CD8-positive, alpha-beta memory T cell (primary cell): ENCODE results near the gene CYGB. TPM values are rescaled to one million over a fixed set of nuclear protein-coding genes. Genes with fewer than 3 reads are reported as not detected.
A peak's percentile ranks its signal among the peaks of the same experiment; 100 is the strongest.

ENCODE experiments used
- CTCF ChIA-PET: fragments of 350-600 bp; sonication (Branson Sonifier 250); formaldehyde crosslinking; loops from one replicate; lab custom pipeline; 2021; ENCODE audit warnings: antibody characterized with exemption; lab: Charles Lee
- POLR2A ChIA-PET: fragments of 350-600 bp; sonication (Branson Sonifier 250); formaldehyde crosslinking; loops from one replicate; lab custom pipeline; 2021; ENCODE audit warnings: antibody characterized with exemption; lab: Charles Lee
- DNase-seq, 5 donors: peaks; one replicate each; pipeline versions ENCODE4 v3.0.0 to v3.0.0-alpha.2; 2020 to 2022; ENCODE audit warnings: mixed read lengths in 1 of 5
- H3K27ac ChIP-seq: one replicate; pipeline ENCODE4 v1.7.0; 2013; ENCODE audit warnings: low read depth, mild to moderate bottlenecking, low read length, moderate library complexity
- H3K27me3 ChIP-seq: 2 replicates; pipeline ENCODE4 v1.7.0; 2013; ENCODE audit warnings: low read length, mild to moderate bottlenecking; ENCODE audit not compliant: insufficient read depth, poor library complexity, severe bottlenecking
- H3K36me3 ChIP-seq: 2 replicates; pipeline ENCODE4 v1.7.0; 2013; ENCODE audit warnings: mild to moderate bottlenecking, low read length, moderate library complexity; ENCODE audit not compliant: insufficient read depth
- H3K4me1 ChIP-seq: 2 replicates; pipeline ENCODE4 v1.7.0; 2013; ENCODE audit warnings: mild to moderate bottlenecking, low read length, moderate library complexity; ENCODE audit not compliant: insufficient read depth
- H3K4me3 ChIP-seq: 2 replicates; pipeline ENCODE4 v1.7.0; 2013; ENCODE audit warnings: mild to moderate bottlenecking, low read length
- H3K9me3 ChIP-seq: 2 replicates; pipeline ENCODE4 v1.7.0; 2013; ENCODE audit warnings: mild to moderate bottlenecking, low read length
- H3K27ac Mint-ChIP-seq, 8 donors: one replicate each; pipeline ENCODE4 v1.8.0; 2020 to 2021; ENCODE audit warnings: mixed read lengths in 8 of 8, mild to moderate bottlenecking in 6 of 8, inconsistent platforms in 3 of 8, moderate library complexity in 3 of 8
- H3K27me3 Mint-ChIP-seq, 2 donors: one replicate each; pipeline ENCODE4 v1.8.0; 2020 to 2021; ENCODE audit warnings: mixed read lengths in 2 of 2, mild to moderate bottlenecking in 1 of 2, moderate library complexity in 1 of 2
- H3K36me3 Mint-ChIP-seq, 3 donors: one replicate each; pipeline ENCODE4 v1.8.0; 2020 to 2021; ENCODE audit warnings: mixed read lengths in 3 of 3, inconsistent platforms in 1 of 3, mild to moderate bottlenecking in 1 of 3
- H3K4me1 Mint-ChIP-seq, 3 donors: one replicate each; pipeline ENCODE4 v1.8.0; 2020 to 2021; ENCODE audit warnings: mixed read lengths in 3 of 3, inconsistent platforms in 1 of 3, mild to moderate bottlenecking in 1 of 3
- H3K4me3 Mint-ChIP-seq, 7 donors: one replicate each; pipeline ENCODE4 v1.8.0; 2020 to 2021; ENCODE audit warnings: mixed read lengths in 7 of 7, mild to moderate bottlenecking in 6 of 7, moderate library complexity in 4 of 7, inconsistent platforms in 2 of 7
- H3K9me3 Mint-ChIP-seq, 5 donors: one replicate each; pipeline ENCODE4 v1.8.0; 2020 to 2022; ENCODE audit warnings: mixed read lengths in 5 of 5, mild to moderate bottlenecking in 3 of 5, moderate library complexity in 2 of 5, inconsistent platforms in 1 of 5
- polyA plus RNA-seq: library from polyadenylated mRNA; unstranded; fragments of 300-500 nt; fragmentation: Illumina TruSeq; gene quantifications from one replicate; pipeline ENCODE4 v1.2.3, GENCODE V29; 2021
- total RNA-seq, 2 experiments: library from RNA; stranded (reverse); gene quantifications; one replicate each; pipeline ENCODE4 v1.2.3, GENCODE V29; 2021

The CYGB gene
- total and polyA plus RNA-seq, 3 experiments from 2014 or later = 0.23 TPM; not detected in 2

- Mint-ChIP-seq H3K36me3 (peaks cover 0 to 3% (median 0%) of the 10 kb centered on the region in 3 donors), H3K27ac (no peak overlapping the region), H3K27me3 (peaks cover 5 to 8% of the 10 kb centered on the region in 2 donors), H3K9me3 (no peaks in the 10 kb centered on the region), H3K4me1 (peaks cover 0 to 2% (median 0%) of the 10 kb centered on the region in 3 donors), H3K4me3 (no peak overlapping the region)
- Histone ChIP-seq H3K4me1 (peaks cover 7% of the 10 kb centered on the region), H3K27me3 (no peaks in the 10 kb centered on the region), H3K4me3 (no peak overlapping the region), H3K9me3 (no peaks in the 10 kb centered on the region), H3K36me3 (no peaks in the 10 kb centered on the region), H3K27ac (no peak overlapping the region)
- POLR2A ChIA-PET = no interaction called here
- CTCF ChIA-PET = interaction anchor here (0.6 to 6.7 kb wide), 10 partner anchors 10 to 133 kb away, joined by 3 to 97 read pairs (median 10); no protein-coding TSS in a partner anchor
- no peak for DNase-seq
Observed at GRCh38 chr17:76547642-76548202, 10.2 kb upstream of the CYGB start.

- no peak overlapping the region for H3K4me3 Mint-ChIP-seq
- POLR2A ChIA-PET = interaction anchor here (0.9 to 1.0 kb wide), 2 partner anchors 11 to 180 kb away, joined by 4 to 5 read pairs; no protein-coding TSS in a partner anchor
- H3K4me3 ChIP-seq = no peak overlapping the region
- CTCF ChIA-PET = interaction anchor here (0.7 to 6.7 kb wide), 20 partner anchors 10 to 373 kb away, joined by 3 to 97 read pairs (median 3); partner anchors contain the start of gene AANAT
- H3K36me3 ChIP-seq = no peaks in the 10 kb centered on the region
- H3K27ac Mint-ChIP-seq = no peak overlapping the region
- H3K4me1 ChIP-seq = peaks cover 7% of the 10 kb centered on the region
- no peak overlapping the region for H3K27ac ChIP-seq
- no peaks in the 10 kb centered on the region for H3K9me3 ChIP-seq
- H3K27me3 ChIP-seq = no peaks in the 10 kb centered on the region
- H3K27me3 Mint-ChIP-seq = peaks cover 5 to 11% of the 10 kb centered on the region in 2 donors
- peak; percentile 28 to 76 (median 55) for DNase-seq
- H3K9me3 Mint-ChIP-seq = no peaks in the 10 kb centered on the region
- peaks cover 0 to 3% (median 0%) of the 10 kb centered on the region in 3 donors for H3K36me3 Mint-ChIP-seq
- peaks cover 0 to 2% (median 0%) of the 10 kb centered on the region in 3 donors for H3K4me1 Mint-ChIP-seq
Observed at GRCh38 chr17:76547183-76547641, 9.7 kb upstream of the CYGB start.

GRCh38 chr17:76546556-76547182 is 9.2 kb upstream of the CYGB start:
- DNase-seq = no peak
- H3K27me3 Mint-ChIP-seq = peaks cover 7 to 14% of the 10 kb centered on the region in 2 donors
- no peaks in the 10 kb centered on the region for H3K9me3 Mint-ChIP-seq
- Histone ChIP-seq H3K4me1 (peaks cover 7% of the 10 kb centered on the region), H3K27ac (no peak overlapping the region), H3K4me3 (no peak overlapping the region), H3K36me3 (no peaks in the 10 kb centered on the region), H3K9me3 (no peaks in the 10 kb centered on the region), H3K27me3 (no peaks in the 10 kb centered on the region)
- CTCF ChIA-PET = interaction anchor here (0.7 to 6.7 kb wide), 21 partner anchors 10 to 373 kb away, joined by 3 to 97 read pairs (median 3); partner anchors contain the start of gene AANAT
- peaks cover 0 to 2% (median 0%) of the 10 kb centered on the region in 3 donors for H3K4me1 Mint-ChIP-seq
- POLR2A ChIA-PET = interaction anchor here (0.9 to 1.1 kb wide), 4 partner anchors 10 to 181 kb away, joined by 3 to 7 read pairs (median 4); no protein-coding TSS in a partner anchor
- peaks cover 0 to 3% (median 0%) of the 10 kb centered on the region in 3 donors for H3K36me3 Mint-ChIP-seq
- H3K4me3 Mint-ChIP-seq = no peak overlapping the region
- peak overlapping the region in 3 of 8 donors; percentile 37 to 72 (median 66) for H3K27ac Mint-ChIP-seq

- H3K9me3 Mint-ChIP-seq = no peaks in the 10 kb centered on the region
- POLR2A ChIA-PET = interaction anchor here (0.5 to 1.1 kb wide), 6 partner anchors 11 to 690 kb away, joined by 3 to 7 read pairs (median 4); partner anchors contain the start of gene ST6GALNAC2
- no peak overlapping the region for H3K4me3 ChIP-seq
- H3K27me3 ChIP-seq = no peaks in the 10 kb centered on the region
- DNase-seq = no peak
- H3K36me3 Mint-ChIP-seq = peaks cover 0 to 3% (median 0%) of the 10 kb centered on the region in 3 donors
- CTCF ChIA-PET = interaction anchor here (0.7 to 6.7 kb wide), 20 partner anchors 11 to 372 kb away, joined by 3 to 97 read pairs (median 3); partner anchors contain the start of gene AANAT
- peaks cover 7% of the 10 kb centered on the region for H3K4me1 ChIP-seq
- no peaks in the 10 kb centered on the region for H3K9me3 ChIP-seq
- H3K36me3 ChIP-seq = no peaks in the 10 kb centered on the region
- H3K27ac Mint-ChIP-seq = peak overlapping the region in 4 of 8 donors; percentile 37 to 66 (median 48)
- peaks cover 0 to 2% (median 1%) of the 10 kb centered on the region in 3 donors for H3K4me1 Mint-ChIP-seq
- peaks cover 8 to 16% of the 10 kb centered on the region in 2 donors for H3K27me3 Mint-ChIP-seq
- no peak overlapping the region for H3K4me3 Mint-ChIP-seq
- no peak overlapping the region for H3K27ac ChIP-seq
Observed at GRCh38 chr17:76545918-76546555, 8.5 kb upstream of the CYGB start.

- Histone ChIP-seq H3K27me3 (peaks cover 5% of the 10 kb centered on the region), H3K4me3 (no peak overlapping the region), H3K4me1 (peaks cover 7% of the 10 kb centered on the region), H3K9me3 (no peaks in the 10 kb centered on the region), H3K36me3 (no peaks in the 10 kb centered on the region), H3K27ac (no peak overlapping the region)
- H3K4me1 Mint-ChIP-seq = peaks cover 0 to 10% (median 2%) of the 10 kb centered on the region in 3 donors
- H3K36me3 Mint-ChIP-seq = no peaks in the 10 kb centered on the region
- no peak overlapping the region for H3K4me3 Mint-ChIP-seq
- H3K9me3 Mint-ChIP-seq = no peaks in the 10 kb centered on the region
- peaks cover 10 to 18% of the 10 kb centered on the region in 2 donors for H3K27me3 Mint-ChIP-seq
- no peak overlapping the region for H3K27ac Mint-ChIP-seq
- ChIA-PET CTCF (interaction anchor here (0.7 to 6.7 kb wide), 8 partner anchors 17 to 137 kb away, joined by 3 to 97 read pairs (median 3); no protein-coding TSS in a partner anchor), POLR2A (interaction anchor here (0.6 kb wide), 1 partner anchor 71 kb away, joined by 3 read pairs; no protein-coding TSS in a partner anchor)
- DNase-seq = no peak
Observed at GRCh38 chr17:76544546-76545365, 7.2 kb upstream of the CYGB start.

- ChIA-PET POLR2A (interaction anchor here (0.6 kb wide), 1 partner anchor 72 kb away, joined by 3 read pairs; no protein-coding TSS in a partner anchor), CTCF (interaction anchor here (0.9 to 6.7 kb wide), 4 partner anchors 21 to 137 kb away, joined by 3 to 97 read pairs (median 3); no protein-coding TSS in a partner anchor)
- no peaks in the 10 kb centered on the region for H3K36me3 Mint-ChIP-seq
- H3K27ac Mint-ChIP-seq = peak overlapping the region in 1 of 8 donors; percentile 68
- Histone ChIP-seq H3K27ac (no peak overlapping the region), H3K36me3 (no peaks in the 10 kb centered on the region), H3K27me3 (peaks cover 10% of the 10 kb centered on the region), H3K4me1 (peaks cover 7% of the 10 kb centered on the region), H3K9me3 (no peaks in the 10 kb centered on the region), H3K4me3 (no peak overlapping the region)
- H3K4me3 Mint-ChIP-seq = no peak overlapping the region
- peaks cover 2 to 13% (median 6%) of the 10 kb centered on the region in 3 donors for H3K4me1 Mint-ChIP-seq
- no peak for DNase-seq
- H3K9me3 Mint-ChIP-seq = no peaks in the 10 kb centered on the region
- H3K27me3 Mint-ChIP-seq = peaks cover 10 to 26% of the 10 kb centered on the region in 2 donors
Observed at GRCh38 chr17:76543826-76544545, 6.5 kb upstream of the CYGB start.
